ENCODE data around the gene TMIGD1.

- no peak for TF ChIP-seq POLR2AphosphoS5 (IDR thresholded peaks at IDR 0.05)
- TF ChIP-seq POLR2A (IDR thresholded peaks at IDR 0.05): no peak
- no peak for TF ChIP-seq CTCF (IDR thresholded peaks at IDR 0.05 in 8 of 11, conservative IDR thresholded peaks at IDR 0.05 in 3 of 11)
Observed at GRCh38 chr17:30304778-30305177, 29.1 kb downstream of the TMIGD1 start.
